ENCODE measurements around the gene NRROS.

DNA sequence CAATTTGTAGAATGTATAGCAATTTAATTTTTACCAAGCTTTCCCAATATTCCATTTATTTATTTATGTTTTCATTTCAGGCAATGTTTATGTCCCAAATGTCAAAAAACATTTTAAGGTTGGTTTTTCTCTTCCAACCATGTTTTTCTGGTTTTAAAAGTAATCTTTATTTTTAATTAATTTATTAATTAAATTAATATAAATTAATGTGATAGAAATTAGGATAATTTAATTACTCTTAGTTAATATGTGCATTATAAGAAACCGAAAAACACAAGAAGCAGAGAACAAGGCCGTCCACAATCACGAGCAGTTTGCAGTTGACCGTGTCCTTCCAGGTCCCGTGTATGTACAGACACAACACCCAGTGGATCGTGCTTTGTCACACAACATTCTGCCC is 36.8 kb upstream of the NRROS start:
- no peak for TF ChIP-seq EZH2phosphoT487 (conservative IDR thresholded peaks at IDR 0.05; ENCODE audit: low read length)
- TF ChIP-seq, protein P1, sequence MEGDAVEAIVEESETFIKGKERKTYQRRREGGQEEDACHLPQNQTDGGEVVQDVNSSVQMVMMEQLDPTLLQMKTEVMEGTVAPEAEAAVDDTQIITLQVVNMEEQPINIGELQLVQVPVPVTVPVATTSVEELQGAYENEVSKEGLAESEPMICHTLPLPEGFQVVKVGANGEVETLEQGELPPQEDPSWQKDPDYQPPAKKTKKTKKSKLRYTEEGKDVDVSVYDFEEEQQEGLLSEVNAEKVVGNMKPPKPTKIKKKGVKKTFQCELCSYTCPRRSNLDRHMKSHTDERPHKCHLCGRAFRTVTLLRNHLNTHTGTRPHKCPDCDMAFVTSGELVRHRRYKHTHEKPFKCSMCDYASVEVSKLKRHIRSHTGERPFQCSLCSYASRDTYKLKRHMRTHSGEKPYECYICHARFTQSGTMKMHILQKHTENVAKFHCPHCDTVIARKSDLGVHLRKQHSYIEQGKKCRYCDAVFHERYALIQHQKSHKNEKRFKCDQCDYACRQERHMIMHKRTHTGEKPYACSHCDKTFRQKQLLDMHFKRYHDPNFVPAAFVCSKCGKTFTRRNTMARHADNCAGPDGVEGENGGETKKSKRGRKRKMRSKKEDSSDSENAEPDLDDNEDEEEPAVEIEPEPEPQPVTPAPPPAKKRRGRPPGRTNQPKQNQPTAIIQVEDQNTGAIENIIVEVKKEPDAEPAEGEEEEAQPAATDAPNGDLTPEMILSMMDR (IDR thresholded peaks at IDR 0.05; ENCODE audit: insufficient read depth, low read length, poor library complexity, severe bottlenecking), result no peak

Measured in SU-DHL-6 (cell line).